HL-60 (cell line): ENCODE results near the gene NENF.

Experiments
- DNase-seq, 2 experiments: peaks; one replicate each; pipeline ENCODE4 v3.0.0-alpha.2; 2010 to 2020; ENCODE audit warnings: low read depth in 1 of 2, low spot score in 1 of 2
- H3K27ac ChIP-seq: fragments of 250-450 bp; sonication (Bioruptor Pico); replicated peaks from 2 replicates; pipeline ENCODE4 v1.5.1; 2020; ENCODE audit warnings: mild to moderate bottlenecking, moderate library complexity
- H3K27me3 ChIP-seq: fragments of 250-450 bp; sonication (Bioruptor Pico); 2 replicates; pipeline ENCODE4 v1.5.1; 2021; ENCODE audit warnings: mild to moderate bottlenecking, moderate library complexity; ENCODE audit not compliant: insufficient read depth, poor library complexity, severe bottlenecking
- H3K4me3 ChIP-seq: replicated peaks from 2 replicates; pipeline ENCODE4 v1.5.1; 2011; ENCODE audit warnings: mild to moderate bottlenecking, control low read depth, low read length; ENCODE audit not compliant: insufficient read depth
- CTCF ChIP-seq: IDR thresholded peaks from one replicate; pipeline ENCODE4 v1.5.1; 2011; ENCODE audit warnings: low read length, control low read depth, inconsistent platforms; ENCODE audit not compliant: insufficient read depth
- GABPA ChIP-seq: IDR thresholded peaks from 2 replicates; pipeline ENCODE4 v1.6.1; 2012; ENCODE audit warnings: low read depth
- POLR2AphosphoS5 ChIP-seq: IDR thresholded peaks from 2 replicates; pipeline ENCODE4 v1.6.1; 2012; ENCODE audit warnings: low read depth
- REST ChIP-seq: IDR thresholded peaks from 2 replicates; pipeline ENCODE4 v1.6.1; 2012; ENCODE audit warnings: low read depth; ENCODE audit not compliant: insufficient replicate concordance
- SPI1 ChIP-seq: IDR thresholded peaks from 2 replicates; pipeline ENCODE4 v1.6.1; 2012; ENCODE audit warnings: low read depth, mild to moderate bottlenecking, borderline replicate concordance

NENF gene

GRCh38 chr1:212431644-212432043 lies 1.1 kb upstream of the NENF start:
- no peak for DNase-seq
- TF ChIP-seq CTCF (no peak), GABPA (no peak), SPI1 (no peak), REST (no peak), POLR2AphosphoS5 (no peak)
- H3K27me3 ChIP-seq: no peaks in the 10 kb centered on the region

GRCh38 chr1:212432272-212432660 lies 454 bp upstream of the NENF start:
- no peaks in the 10 kb centered on the region for H3K27me3 ChIP-seq
- H3K27ac ChIP-seq: peak overlapping the region; percentile 51
- no peak for DNase-seq
- peak overlapping the region; percentile 55 for H3K4me3 ChIP-seq
- no peak for TF ChIP-seq POLR2AphosphoS5
- no peak for TF ChIP-seq CTCF
- no peak for TF ChIP-seq REST
- TF ChIP-seq GABPA: no peak
- TF ChIP-seq SPI1: no peak

More at GRCh38 chr1:212431644-212432043, 1.1 kb upstream of the NENF start:
- Histone ChIP-seq H3K27ac (no peak overlapping the region), H3K4me3 (no peak overlapping the region)

GRCh38 chr1:212433577-212434462 lies 1.1 kb downstream of the NENF start:
- TF ChIP-seq GABPA (no peak), POLR2AphosphoS5 (no peak)
- Histone ChIP-seq H3K27ac (no peak overlapping the region), H3K4me3 (peak overlapping the region; percentile 55), H3K27me3 (no peaks in the 10 kb centered on the region)
- DNase-seq: no peak

GRCh38 chr1:212434992-212435391 lies 2.3 kb downstream of the NENF start:
- Histone ChIP-seq H3K27me3 (no peaks in the 10 kb centered on the region), H3K4me3 (no peak overlapping the region), H3K27ac (no peak overlapping the region)
- DNase-seq: no peak
- TF ChIP-seq POLR2AphosphoS5 (no peak), SPI1 (no peak), CTCF (no peak)
